Measurements from ENCODE around the gene IFT43. TPM values are rescaled to one million over a fixed set of nuclear protein-coding genes. Genes with fewer than 3 reads are reported as not detected.

IFT43 gene
- total RNA-seq, 1 experiment from 2014 or later = 31.6 TPM

GRCh38 chr14:76077340-76077739 lies 91.8 kb downstream of the IFT43 start:
- no peak overlapping the region for H3K4me3 ChIP-seq (ENCODE audit: low read length)
- H3K9me3 ChIP-seq (ENCODE audit: low read length) = no peaks in the 10 kb centered on the region
- no peak for DNase-seq
- no peaks in the 10 kb centered on the region for H3K9me2 ChIP-seq (replicated peaks; ENCODE audit: insufficient read depth, low read length)
- no peaks in the 10 kb centered on the region for H3K4me1 ChIP-seq (ENCODE audit: low read length)
- no peak overlapping the region for H2AFZ ChIP-seq (ENCODE audit: low read length)
- no peaks in the 10 kb centered on the region; the same call in 1 of the 2 replicates for H4K20me1 ChIP-seq (ENCODE audit: insufficient read depth, low read depth, low read length)
- no peak overlapping the region for H3K27ac ChIP-seq (ENCODE audit: low read length)
- no peak overlapping the region for H3K4me2 ChIP-seq (ENCODE audit: low read depth, low read length, poor library complexity, severe bottlenecking)
- no peaks in the 10 kb centered on the region for H3K36me3 ChIP-seq (ENCODE audit: insufficient read depth, low read length)
- H3K27me3 ChIP-seq (ENCODE audit: low read length) = no peaks in the 10 kb centered on the region
- no peak overlapping the region for H3K9ac ChIP-seq (ENCODE audit: low read length)
- no peaks in the 10 kb centered on the region for H3K79me2 ChIP-seq (ENCODE audit: low read length)

- no peak overlapping the region for H2AFZ ChIP-seq (ENCODE audit: low read length)
- H3K27me3 ChIP-seq (ENCODE audit: low read length) = no peaks in the 10 kb centered on the region
- no peaks in the 10 kb centered on the region; the same call in 1 of the 2 replicates for H4K20me1 ChIP-seq (ENCODE audit: insufficient read depth, low read depth, low read length)
- H3K9me3 ChIP-seq (ENCODE audit: low read length) = no peaks in the 10 kb centered on the region
- H3K4me3 ChIP-seq (ENCODE audit: low read length) = no peak overlapping the region
- H3K27ac ChIP-seq (ENCODE audit: low read length) = no peak overlapping the region
- no peaks in the 10 kb centered on the region for H3K4me1 ChIP-seq (ENCODE audit: low read length)
- no peak overlapping the region for H3K4me2 ChIP-seq (ENCODE audit: low read depth, low read length, poor library complexity, severe bottlenecking)
- no peaks in the 10 kb centered on the region for H3K9me2 ChIP-seq (replicated peaks; ENCODE audit: insufficient read depth, low read length)
- H3K9ac ChIP-seq (ENCODE audit: low read length) = no peak overlapping the region
- DNase-seq = no peak
- no peaks in the 10 kb centered on the region for H3K36me3 ChIP-seq (ENCODE audit: insufficient read depth, low read length)
- H3K79me2 ChIP-seq (ENCODE audit: low read length) = no peaks in the 10 kb centered on the region
Observed at GRCh38 chr14:76078501-76078900, 92.9 kb downstream of the IFT43 start.

- H3K27me3 ChIP-seq (ENCODE audit: low read length) = no peaks in the 10 kb centered on the region
- H3K36me3 ChIP-seq (ENCODE audit: insufficient read depth, low read length) = no peaks in the 10 kb centered on the region
- no peak for DNase-seq
Observed at GRCh38 chr14:76080025-76080424, 94.5 kb downstream of the IFT43 start.

GRCh38 chr14:76080471-76080870 lies 94.9 kb downstream of the IFT43 start:
- no peak overlapping the region for H3K9ac ChIP-seq (ENCODE audit: low read length)
- H3K4me3 ChIP-seq (ENCODE audit: low read length) = no peak overlapping the region
- no peak for DNase-seq

More at GRCh38 chr14:76080025-76080424, 94.5 kb downstream of the IFT43 start:
- Histone ChIP-seq H4K20me1 (ENCODE audit: insufficient read depth, low read depth, low read length) (no peaks in the 10 kb centered on the region; the same call in 1 of the 2 replicates), H3K4me3 (ENCODE audit: low read length) (no peak overlapping the region), H3K4me1 (ENCODE audit: low read length) (no peaks in the 10 kb centered on the region), H2AFZ (ENCODE audit: low read length) (no peak overlapping the region), H3K9me3 (ENCODE audit: low read length) (no peaks in the 10 kb centered on the region), H3K27ac (ENCODE audit: low read length) (no peak overlapping the region), H3K9ac (ENCODE audit: low read length) (no peak overlapping the region), H3K4me2 (ENCODE audit: low read depth, low read length, poor library complexity, severe bottlenecking) (no peak overlapping the region), H3K9me2 (replicated peaks; ENCODE audit: insufficient read depth, low read length) (no peaks in the 10 kb centered on the region), H3K79me2 (ENCODE audit: low read length) (no peaks in the 10 kb centered on the region)

GRCh38 chr14:76081642-76082041 lies 96.1 kb downstream of the IFT43 start:
- Histone ChIP-seq H3K27ac (ENCODE audit: low read length) (no peak overlapping the region), H2AFZ (ENCODE audit: low read length) (no peak overlapping the region), H3K4me3 (ENCODE audit: low read length) (no peak overlapping the region), H3K4me1 (ENCODE audit: low read length) (no peaks in the 10 kb centered on the region), H3K9me3 (ENCODE audit: low read length) (no peaks in the 10 kb centered on the region), H3K4me2 (ENCODE audit: low read depth, low read length, poor library complexity, severe bottlenecking) (no peak overlapping the region), H3K9me2 (replicated peaks; ENCODE audit: insufficient read depth, low read length) (no peaks in the 10 kb centered on the region), H4K20me1 (ENCODE audit: insufficient read depth, low read depth, low read length) (no peaks in the 10 kb centered on the region; the same call in 1 of the 2 replicates), H3K79me2 (ENCODE audit: low read length) (no peaks in the 10 kb centered on the region), H3K36me3 (ENCODE audit: insufficient read depth, low read length) (no peaks in the 10 kb centered on the region), H3K9ac (ENCODE audit: low read length) (no peak overlapping the region), H3K27me3 (ENCODE audit: low read length) (no peaks in the 10 kb centered on the region)
- no peak for DNase-seq

More at GRCh38 chr14:76080471-76080870, 94.9 kb downstream of the IFT43 start:
- no peak overlapping the region for H2AFZ ChIP-seq (ENCODE audit: low read length)
- H3K27me3 ChIP-seq (ENCODE audit: low read length) = no peaks in the 10 kb centered on the region
- H3K4me1 ChIP-seq (ENCODE audit: low read length) = no peaks in the 10 kb centered on the region
- H3K36me3 ChIP-seq (ENCODE audit: insufficient read depth, low read length) = no peaks in the 10 kb centered on the region
- no peaks in the 10 kb centered on the region; the same call in 1 of the 2 replicates for H4K20me1 ChIP-seq (ENCODE audit: insufficient read depth, low read depth, low read length)
- H3K9me3 ChIP-seq (ENCODE audit: low read length) = no peaks in the 10 kb centered on the region
- no peak overlapping the region for H3K4me2 ChIP-seq (ENCODE audit: low read depth, low read length, poor library complexity, severe bottlenecking)
- H3K27ac ChIP-seq (ENCODE audit: low read length) = no peak overlapping the region
- H3K9me2 ChIP-seq (replicated peaks; ENCODE audit: insufficient read depth, low read length) = no peaks in the 10 kb centered on the region
- no peaks in the 10 kb centered on the region for H3K79me2 ChIP-seq (ENCODE audit: low read length)

GRCh38 chr14:76083796-76084765 lies 98.5 kb downstream of the IFT43 start:
- Histone ChIP-seq H3K4me3 (ENCODE audit: low read length) (no peak overlapping the region), H2AFZ (ENCODE audit: low read length) (no peak overlapping the region), H3K27ac (ENCODE audit: low read length) (no peak overlapping the region), H3K79me2 (ENCODE audit: low read length) (no peaks in the 10 kb centered on the region), H3K9me2 (replicated peaks; ENCODE audit: insufficient read depth, low read length) (no peaks in the 10 kb centered on the region), H3K36me3 (ENCODE audit: insufficient read depth, low read length) (no peaks in the 10 kb centered on the region), H4K20me1 (ENCODE audit: insufficient read depth, low read depth, low read length) (no peaks in the 10 kb centered on the region; the same call in 1 of the 2 replicates), H3K27me3 (ENCODE audit: low read length) (no peaks in the 10 kb centered on the region), H3K9ac (ENCODE audit: low read length) (no peak overlapping the region), H3K9me3 (ENCODE audit: low read length) (no peaks in the 10 kb centered on the region), H3K4me1 (ENCODE audit: low read length) (no peaks in the 10 kb centered on the region), H3K4me2 (ENCODE audit: low read depth, low read length, poor library complexity, severe bottlenecking) (no peak overlapping the region)
- no peak for DNase-seq

GRCh38 chr14:76085358-76085757 lies 99.8 kb downstream of the IFT43 start:
- H3K79me2 ChIP-seq (ENCODE audit: low read length) = no peaks in the 10 kb centered on the region
- H3K4me3 ChIP-seq (ENCODE audit: low read length) = no peak overlapping the region
- no peaks in the 10 kb centered on the region for H3K4me1 ChIP-seq (ENCODE audit: low read length)
- no peaks in the 10 kb centered on the region for H3K9me3 ChIP-seq (ENCODE audit: low read length)
- no peaks in the 10 kb centered on the region for H3K36me3 ChIP-seq (ENCODE audit: insufficient read depth, low read length)
- DNase-seq = no peak
- H2AFZ ChIP-seq (ENCODE audit: low read length) = no peak overlapping the region
- H4K20me1 ChIP-seq (ENCODE audit: insufficient read depth, low read depth, low read length) = no peaks in the 10 kb centered on the region; the same call in 1 of the 2 replicates
- H3K9ac ChIP-seq (ENCODE audit: low read length) = no peak overlapping the region
- no peak overlapping the region for H3K4me2 ChIP-seq (ENCODE audit: low read depth, low read length, poor library complexity, severe bottlenecking)
- H3K9me2 ChIP-seq (replicated peaks; ENCODE audit: insufficient read depth, low read length) = no peaks in the 10 kb centered on the region
- no peaks in the 10 kb centered on the region for H3K27me3 ChIP-seq (ENCODE audit: low read length)
- H3K27ac ChIP-seq (ENCODE audit: low read length) = no peak overlapping the region

- H3K4me3 ChIP-seq (ENCODE audit: low read length) = no peak overlapping the region
- H3K79me2 ChIP-seq (ENCODE audit: low read length) = no peaks in the 10 kb centered on the region
- no peak overlapping the region for H3K4me2 ChIP-seq (ENCODE audit: low read depth, low read length, poor library complexity, severe bottlenecking)
- no peaks in the 10 kb centered on the region for H3K36me3 ChIP-seq (ENCODE audit: insufficient read depth, low read length)
- H3K9ac ChIP-seq (ENCODE audit: low read length) = no peak overlapping the region
- no peak overlapping the region for H2AFZ ChIP-seq (ENCODE audit: low read length)
- no peaks in the 10 kb centered on the region for H3K9me3 ChIP-seq (ENCODE audit: low read length)
- H3K27ac ChIP-seq (ENCODE audit: low read length) = no peak overlapping the region
- DNase-seq = no peak
- no peaks in the 10 kb centered on the region for H3K27me3 ChIP-seq (ENCODE audit: low read length)
- no peaks in the 10 kb centered on the region for H3K9me2 ChIP-seq (replicated peaks; ENCODE audit: insufficient read depth, low read length)
- no peaks in the 10 kb centered on the region for H3K4me1 ChIP-seq (ENCODE audit: low read length)
- no peaks in the 10 kb centered on the region; the same call in 1 of the 2 replicates for H4K20me1 ChIP-seq (ENCODE audit: insufficient read depth, low read depth, low read length)
Observed at GRCh38 chr14:76086636-76087035, 101.1 kb downstream of the IFT43 start.

Data from Karpas-422 (cell line).